Bone marrow (tissue), 2 donors: ENCODE results near the gene WDR75.
"Not testable (repeated sequence)": the region's sequence is repeated elsewhere in the genome, so short reads cannot be mapped to it uniquely, and the experiment has no call there.

Source experiments
- DNase-seq, 2 donors: peaks; one replicate each; lab custom pipeline; 2025; lab: John Stamatoyannopoulos, UW

Gene WDR75

GRCh38 chr2:189441709-189442074 lies 418 bp downstream of the WDR75 start:
- no peak for DNase-seq

- no peak for DNase-seq
Observed at GRCh38 chr2:189442468-189442867, 1.2 kb downstream of the WDR75 start.

GRCh38 chr2:189444322-189444721 lies 3.0 kb downstream of the WDR75 start:
- no peak for DNase-seq

- no peak for DNase-seq
Observed at GRCh38 chr2:189446780-189447179, 5.5 kb downstream of the WDR75 start.

- no peak for DNase-seq
Observed at GRCh38 chr2:189454009-189454408, 12.7 kb downstream of the WDR75 start.

- DNase-seq: no peak
Observed at GRCh38 chr2:189465076-189465475, 23.8 kb downstream of the WDR75 start.

GRCh38 chr2:189465478-189465877 lies 24.2 kb downstream of the WDR75 start:
- DNase-seq: no peak

GRCh38 chr2:189466046-189466445 lies 24.8 kb downstream of the WDR75 start:
- DNase-seq: no peak

- DNase-seq: no peak
Observed at GRCh38 chr2:189466656-189467055, 25.4 kb downstream of the WDR75 start.

- DNase-seq: no peak
Observed at GRCh38 chr2:189467160-189467559, 25.9 kb downstream of the WDR75 start.

GRCh38 chr2:189467593-189467992 lies 26.3 kb downstream of the WDR75 start:
- no peak for DNase-seq

- no peak for DNase-seq
Observed at GRCh38 chr2:189474526-189474925, 33.3 kb downstream of the WDR75 start.

- DNase-seq: no peak
Observed at GRCh38 chr2:189477756-189478155, 36.5 kb downstream of the WDR75 start.

- DNase-seq: not testable (repeated sequence)
Observed at GRCh38 chr2:189478289-189478688, 37.0 kb downstream of the WDR75 start.

- no peak for DNase-seq
Observed at GRCh38 chr2:189481071-189481470, 39.8 kb downstream of the WDR75 start.

GRCh38 chr2:189483571-189483970 lies 42.3 kb downstream of the WDR75 start:
- no peak for DNase-seq

- DNase-seq: no peak
Observed at GRCh38 chr2:189483980-189484740, 42.9 kb downstream of the WDR75 start.

GRCh38 chr2:189485146-189485545 lies 43.9 kb downstream of the WDR75 start:
- no peak for DNase-seq

- DNase-seq: no peak
Observed at GRCh38 chr2:189486237-189486770, 45.0 kb downstream of the WDR75 start.

GRCh38 chr2:189487283-189488007 lies 46.2 kb downstream of the WDR75 start:
- DNase-seq: no peak

GRCh38 chr2:189488008-189488310 lies 46.7 kb downstream of the WDR75 start:
- no peak for DNase-seq

GRCh38 chr2:189492451-189492850 lies 51.2 kb downstream of the WDR75 start:
- no peak for DNase-seq

GRCh38 chr2:189498205-189498604 lies 56.9 kb downstream of the WDR75 start:
- DNase-seq: no peak

GRCh38 chr2:189499137-189499536 lies 57.9 kb downstream of the WDR75 start:
- DNase-seq: no peak
